RWPE2 (cell line): ENCODE results near the gene DSN1.

Experiments
- ATAC-seq: fragments of 200-7000 bp; cut with Tn5 transposase; 3 replicates; pipeline ENCODE4 v1.9.1; 2021; ENCODE audit warnings: low read depth
- DNase-seq: peaks from one replicate; pipeline ENCODE4 v3.0.0-alpha.2; 2020; ENCODE audit warnings: low spot score
- H3K27ac ChIP-seq: fragments of 450-650 bp; 2 replicates; pipeline ENCODE4 v1.5.1; 2017; ENCODE audit warnings: mild to moderate bottlenecking; ENCODE audit not compliant: poor library complexity, severe bottlenecking
- H3K27me3 ChIP-seq: fragments of 250-450 bp; sonication (Bioruptor Pico); 2 replicates; pipeline ENCODE4 v1.5.1; 2021; ENCODE audit warnings: mild to moderate bottlenecking, moderate library complexity; ENCODE audit not compliant: insufficient read depth, poor library complexity, severe bottlenecking
- H3K36me3 ChIP-seq: fragments of 250-450 bp; sonication (Bioruptor Pico); 2 replicates; pipeline ENCODE4 v1.5.1; 2020; ENCODE audit warnings: low read depth, mild to moderate bottlenecking, moderate library complexity
- H3K4me1 ChIP-seq: fragments of 250-450 bp; sonication (Bioruptor Pico); 2 replicates; pipeline ENCODE4 v1.5.1; 2021; ENCODE audit warnings: mild to moderate bottlenecking, moderate library complexity; ENCODE audit not compliant: insufficient read depth, poor library complexity, severe bottlenecking
- H3K4me3 ChIP-seq: fragments of 250-450 bp; sonication (Bioruptor Pico); 2 replicates; pipeline ENCODE4 v1.5.1; 2021; ENCODE audit warnings: mild to moderate bottlenecking, moderate library complexity; ENCODE audit not compliant: severe bottlenecking
- H3K9me3 ChIP-seq: fragments of 250-450 bp; sonication (Bioruptor Pico); 2 replicates; pipeline ENCODE4 v1.5.1; 2021; ENCODE audit warnings: mild to moderate bottlenecking, moderate library complexity; ENCODE audit not compliant: severe bottlenecking
- CTCF ChIP-seq: fragments of 450-650 bp; IDR thresholded peaks from one replicate; pipeline ENCODE4 v1.5.1; 2017; ENCODE audit warnings: mild to moderate bottlenecking, moderate library complexity; ENCODE audit not compliant: poor library complexity, severe bottlenecking

The DSN1 gene

GRCh38 chr20:36819659-36820058 lies 46.1 kb upstream of the DSN1 start:
- Histone ChIP-seq H3K4me1 (no peaks in the 10 kb centered on the region), H3K4me3 (no peak overlapping the region), H3K27ac (no peak overlapping the region), H3K9me3 (no peaks in the 10 kb centered on the region), H3K36me3 (peaks cover 88% of the 10 kb centered on the region), H3K27me3 (no peaks in the 10 kb centered on the region)
- TF ChIP-seq CTCF, result no peak
- no peak for DNase-seq
- ATAC-seq, result no peak

GRCh38 chr20:36818861-36819260 lies 45.3 kb upstream of the DSN1 start:
- TF ChIP-seq CTCF, result no peak

GRCh38 chr20:36818185-36818584 lies 44.6 kb upstream of the DSN1 start:
- Histone ChIP-seq H3K9me3 (no peaks in the 10 kb centered on the region), H3K36me3 (peaks cover 88% of the 10 kb centered on the region), H3K4me3 (no peak overlapping the region), H3K27me3 (no peaks in the 10 kb centered on the region), H3K4me1 (no peaks in the 10 kb centered on the region), H3K27ac (no peak overlapping the region)
- ATAC-seq (no peak), DNase-seq (no peak)
- no peak for TF ChIP-seq CTCF

More at GRCh38 chr20:36818861-36819260, 45.3 kb upstream of the DSN1 start:
- ATAC-seq (no peak), DNase-seq (no peak)
- H3K9me3 ChIP-seq, result no peaks in the 10 kb centered on the region
- no peak overlapping the region for H3K4me3 ChIP-seq
- H3K27me3 ChIP-seq, result no peaks in the 10 kb centered on the region
- H3K27ac ChIP-seq, result no peak overlapping the region
- no peaks in the 10 kb centered on the region for H3K4me1 ChIP-seq
- peaks cover 88% of the 10 kb centered on the region for H3K36me3 ChIP-seq

GRCh38 chr20:36817496-36817895 lies 43.9 kb upstream of the DSN1 start:
- no peak for TF ChIP-seq CTCF
- H3K27ac ChIP-seq, result no peak overlapping the region
- DNase-seq (no peak), ATAC-seq (no peak)
- H3K27me3 ChIP-seq, result no peaks in the 10 kb centered on the region
- no peaks in the 10 kb centered on the region for H3K9me3 ChIP-seq
- no peak overlapping the region for H3K4me3 ChIP-seq
- H3K36me3 ChIP-seq, result peaks cover 90% of the 10 kb centered on the region
- H3K4me1 ChIP-seq, result no peaks in the 10 kb centered on the region

- DNase-seq (peak; percentile 85), ATAC-seq (no peak)
- Histone ChIP-seq H3K4me1 (no peaks in the 10 kb centered on the region), H3K36me3 (peaks cover 93% of the 10 kb centered on the region), H3K27me3 (no peaks in the 10 kb centered on the region), H3K4me3 (no peak overlapping the region), H3K9me3 (no peaks in the 10 kb centered on the region), H3K27ac (no peak overlapping the region)
- TF ChIP-seq CTCF, result no peak
Measured at GRCh38 chr20:36815454-36816091, 42.0 kb upstream of the DSN1 start.
